ENCODE results near the gene ATP6V0C. TPM values are rescaled to one million over a fixed set of nuclear protein-coding genes. Genes with fewer than 3 reads are reported as not detected.
"Not testable (repeated sequence)": the region's sequence is repeated elsewhere in the genome, so short reads cannot be mapped to it uniquely, and the experiment has no call there.

ATP6V0C gene
- total RNA-seq, 4 donors from 2014 or later: 63.1 to 218 (median 126) TPM

- WGBS, 2 donors: 0% methylated on average over 13 to 35 of the region's 126 CpGs
- intact Hi-C loops (cut with DNase I; ENCODE audit: low total_unique reads): no loop called here
- TF ChIP-seq POLR2A (IDR thresholded peaks at IDR 0.05): no peak
- DNase-seq (ENCODE audit: low spot score in 2 of 2): peak; percentile 91 to 98
- H3K4me3 ChIP-seq (ENCODE audit: low read depth, poor library complexity, severe bottlenecking): peak within 1 kb of the TSS; percentile 40
Measured at GRCh38 chr16:2537451-2538379, 24.0 kb downstream of the ATP6V0C start, which contains the start of gene PDPK1. TSS of gene PDPK1 (plus strand) at chr16:2538021. CDS start at chr16:2538113, 92 bp downstream.

GRCh38 chr16:2539192-2539844 is 25.6 kb downstream of the ATP6V0C start:
- H3K4me3 ChIP-seq (ENCODE audit: low read depth, poor library complexity, severe bottlenecking); intact Hi-C loops (cut with DNase I; ENCODE audit: low total_unique reads): not testable (repeated sequence)
- 79 to 83% methylated on average over 24 of the region's 24 CpGs for WGBS, 2 donors
- DNase-seq (ENCODE audit: low spot score in 2 of 2): peak in 1 of 2 donors; percentile 75

- DNase-seq (ENCODE audit: low spot score in 2 of 2): peak in 1 of 2 donors; percentile 85
- H3K4me3 ChIP-seq (ENCODE audit: low read depth, poor library complexity, severe bottlenecking); intact Hi-C loops (cut with DNase I; ENCODE audit: low total_unique reads): not testable (repeated sequence)
- 54 to 59% methylated on average over 14 of the region's 14 CpGs for WGBS, 2 donors
Measured at GRCh38 chr16:2539845-2540458, 26.2 kb downstream of the ATP6V0C start.

- WGBS, 2 donors: 72 to 75% methylated on average over 4 of the region's 4 CpGs
- H3K4me3 ChIP-seq (ENCODE audit: low read depth, poor library complexity, severe bottlenecking); intact Hi-C loops (cut with DNase I; ENCODE audit: low total_unique reads); DNase-seq (ENCODE audit: low spot score in 2 of 2): not testable (repeated sequence)
Measured at GRCh38 chr16:2540912-2541311, 27.2 kb downstream of the ATP6V0C start.

GRCh38 chr16:2541409-2541808 is 27.7 kb downstream of the ATP6V0C start:
- H3K4me3 ChIP-seq (ENCODE audit: low read depth, poor library complexity, severe bottlenecking); DNase-seq (ENCODE audit: low spot score in 2 of 2); intact Hi-C loops (cut with DNase I; ENCODE audit: low total_unique reads): not testable (repeated sequence)
- 72 to 85% methylated on average over 3 to 6 of the region's 6 CpGs for WGBS, 2 donors

DNA sequence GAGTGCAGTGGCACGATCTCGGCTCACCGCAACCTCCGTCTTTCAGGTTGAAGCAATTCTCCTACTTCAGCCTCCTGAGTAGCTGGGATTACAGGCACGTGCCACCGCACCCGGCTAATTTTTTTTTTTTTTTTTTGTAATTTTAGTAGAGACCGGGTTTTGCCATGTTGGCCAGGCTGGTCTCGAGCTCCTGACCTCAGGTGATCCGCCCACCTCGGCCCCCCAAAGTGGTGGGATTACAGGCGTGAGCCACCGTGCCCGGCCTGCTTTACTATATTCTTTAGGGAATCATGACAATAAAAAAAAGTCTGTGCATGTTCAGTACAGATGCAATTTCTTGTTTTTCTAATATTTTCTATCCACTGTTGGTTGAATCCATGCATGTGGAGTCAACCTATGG is 30.0 kb downstream of the ATP6V0C start:
- WGBS, 2 donors: 90 to 92% methylated on average over 14 of the region's 14 CpGs
- intact Hi-C loops (cut with DNase I; ENCODE audit: low total_unique reads); DNase-seq (ENCODE audit: low spot score in 2 of 2); H3K4me3 ChIP-seq (ENCODE audit: low read depth, poor library complexity, severe bottlenecking): not testable (repeated sequence)

GRCh38 chr16:2550283-2550878 is 36.6 kb downstream of the ATP6V0C start:
- 20 to 30% methylated on average over 1 of the region's 14 CpGs for WGBS, 2 donors
- intact Hi-C loops (cut with DNase I; ENCODE audit: low total_unique reads); H3K4me3 ChIP-seq (ENCODE audit: low read depth, poor library complexity, severe bottlenecking); DNase-seq (ENCODE audit: low spot score in 2 of 2): not testable (repeated sequence)

DNA sequence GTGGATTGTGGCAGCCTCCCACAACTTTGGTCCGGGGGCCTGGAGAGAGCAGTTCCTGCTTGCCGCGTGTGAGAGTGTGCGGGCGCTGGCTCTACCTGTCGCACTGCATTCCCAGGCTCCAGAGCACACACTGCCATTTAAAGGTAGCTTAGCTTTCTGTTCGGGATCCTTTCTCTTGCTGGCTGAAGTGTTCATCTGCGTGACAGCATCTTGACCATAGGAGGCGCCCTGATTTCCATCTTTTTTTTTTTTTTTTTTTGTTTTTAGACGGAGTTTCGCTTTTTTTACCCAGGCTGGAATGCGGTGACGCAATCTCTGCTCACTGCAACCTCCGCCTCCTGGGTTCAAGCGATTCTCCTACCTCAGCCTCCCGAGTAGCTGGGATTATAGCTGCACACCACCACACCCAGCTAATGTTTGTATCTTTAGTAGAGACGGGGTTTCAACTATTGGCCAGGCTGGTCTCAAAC is 37.7 kb downstream of the ATP6V0C start:
- intact Hi-C loops (cut with DNase I; ENCODE audit: low total_unique reads): not testable (repeated sequence)
- WGBS, 2 donors: 47 to 63% methylated on average over 12 to 17 of the region's 17 CpGs

DNA sequence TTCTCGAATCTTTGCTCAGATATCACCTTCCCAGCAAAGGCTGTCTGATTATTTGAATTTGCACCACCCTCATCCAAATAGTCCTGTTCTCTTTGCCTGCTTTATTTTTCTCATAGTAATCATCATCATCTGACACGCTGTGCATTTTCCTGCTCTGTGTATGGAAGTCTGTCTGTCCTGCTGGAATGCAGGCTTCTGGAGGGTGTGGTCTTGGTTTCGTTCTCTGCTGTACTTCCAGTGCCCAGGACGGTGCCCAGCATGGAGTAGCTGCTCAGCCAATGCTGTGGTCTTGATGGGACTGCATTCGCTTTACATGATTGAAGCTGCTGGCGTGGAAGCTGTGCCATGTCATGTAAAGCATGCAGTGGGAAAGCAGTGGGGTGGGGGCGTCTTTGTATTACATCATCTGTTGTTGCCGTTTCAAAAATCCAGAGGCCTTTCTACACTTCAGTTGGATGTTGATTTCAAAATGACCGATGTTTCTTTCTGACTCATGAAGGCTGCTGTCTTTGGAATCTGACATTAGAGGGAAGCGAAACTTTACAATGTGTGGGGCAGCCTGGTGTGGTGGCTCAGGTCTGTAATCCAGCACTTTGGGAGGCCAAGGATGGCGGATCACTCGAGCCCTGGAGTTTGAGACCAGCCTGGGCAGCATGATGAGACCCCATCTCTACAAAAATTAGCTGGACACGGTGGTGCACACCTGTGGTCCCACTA is 41.1 kb downstream of the ATP6V0C start:
- H3K4me3 ChIP-seq (ENCODE audit: low read depth, poor library complexity, severe bottlenecking); intact Hi-C loops (cut with DNase I; ENCODE audit: low total_unique reads); DNase-seq (ENCODE audit: low spot score in 2 of 2): not testable (repeated sequence)
- no CpG with 5 or more reads among the region's 13 CpGs for WGBS, 2 donors

More for the DNA sequence above, 37.7 kb downstream of the ATP6V0C start:
- peak in 1 of 2 donors; percentile 2 for DNase-seq (ENCODE audit: low spot score in 2 of 2)
- H3K4me3 ChIP-seq (ENCODE audit: low read depth, poor library complexity, severe bottlenecking): not testable (repeated sequence)

DNA sequence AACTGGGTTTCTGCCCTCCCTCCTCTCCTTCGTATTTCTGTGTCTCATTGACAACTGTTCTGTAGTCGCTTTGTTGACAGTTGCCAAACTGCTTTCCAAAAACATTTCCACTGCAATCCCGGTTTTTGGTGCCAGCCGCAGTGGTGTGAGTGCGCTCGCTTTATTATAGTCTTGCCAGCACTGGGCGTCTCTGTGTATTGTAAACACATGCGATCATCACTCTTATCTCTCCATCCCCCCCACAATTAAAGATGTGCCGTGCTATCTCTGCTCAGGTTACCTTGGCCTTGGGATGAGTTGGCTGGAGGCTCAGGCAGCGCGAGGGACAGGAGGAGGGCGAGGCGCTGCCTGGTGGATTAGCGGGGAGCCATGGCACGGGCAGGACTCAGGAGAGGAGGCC is 43.4 kb downstream of the ATP6V0C start:
- H3K4me3 ChIP-seq (ENCODE audit: low read depth, poor library complexity, severe bottlenecking); intact Hi-C loops (cut with DNase I; ENCODE audit: low total_unique reads): not testable (repeated sequence)
- peak in 1 of 2 donors; percentile 64 for DNase-seq (ENCODE audit: low spot score in 2 of 2)
- WGBS, 2 donors: no CpG with 5 or more reads among the region's 15 CpGs

DNA sequence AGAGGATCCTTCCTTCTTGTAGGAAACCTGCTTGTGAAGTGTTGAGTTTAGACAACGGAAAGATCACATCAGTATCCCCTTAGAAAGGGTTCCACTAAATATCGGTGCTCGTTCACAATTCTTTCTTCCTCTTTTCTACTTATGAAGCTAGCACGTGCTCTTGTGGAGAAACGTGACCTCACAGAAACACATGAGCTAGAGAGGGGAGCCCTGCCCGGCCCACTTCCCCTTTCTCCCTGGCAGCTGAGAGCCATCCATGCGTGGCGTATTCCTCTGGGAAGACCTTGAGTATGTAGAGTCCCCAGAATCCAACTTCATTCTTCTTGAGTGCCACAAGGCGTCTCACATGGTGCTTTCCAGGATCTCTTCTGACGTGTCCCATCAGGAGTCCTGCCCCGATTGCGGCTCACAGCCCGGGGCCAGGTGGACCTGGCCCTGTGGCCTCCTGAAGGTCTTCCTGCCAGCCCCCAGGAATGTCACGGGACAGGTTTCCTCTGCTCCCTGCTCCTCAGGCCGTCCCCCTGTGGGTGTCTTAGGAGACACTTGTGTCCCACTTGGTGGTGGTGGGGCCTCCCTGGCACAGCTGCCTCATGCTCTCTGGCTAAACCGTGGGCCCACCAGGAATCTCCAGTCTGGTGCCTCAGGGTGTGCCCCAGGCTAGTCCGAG is 46.5 kb downstream of the ATP6V0C start:
- intact Hi-C loops (cut with DNase I; ENCODE audit: low total_unique reads): not testable (repeated sequence)

DNA sequence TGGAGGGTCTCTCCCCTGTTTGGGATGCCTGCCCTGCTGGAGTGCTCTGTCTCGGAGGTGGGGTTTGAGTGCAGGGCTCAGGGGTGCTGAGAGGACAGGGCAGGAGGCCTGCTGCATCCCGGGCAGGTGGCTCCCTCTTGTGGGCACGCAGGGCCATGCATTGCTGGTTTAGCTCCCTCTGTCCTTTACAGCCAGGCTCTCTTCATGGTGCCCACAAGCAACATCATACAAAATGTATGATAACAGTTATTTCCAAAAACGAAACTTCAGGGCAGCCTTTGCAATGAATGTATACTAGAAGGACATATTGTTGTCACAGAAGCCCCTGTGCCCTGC is 47.0 kb downstream of the ATP6V0C start:
- peak; percentile 56 to 92 for DNase-seq (ENCODE audit: low spot score in 2 of 2)
- WGBS, 2 donors: 0% methylated on average over 1 of the region's 4 CpGs; no CpG with 5 or more reads in 1 of the 2 donors
- intact Hi-C loops (cut with DNase I; ENCODE audit: low total_unique reads); H3K4me3 ChIP-seq (ENCODE audit: low read depth, poor library complexity, severe bottlenecking): not testable (repeated sequence)

More for the DNA sequence above, 46.5 kb downstream of the ATP6V0C start:
- WGBS, 2 donors: 71% methylated on average over 8 of the region's 17 CpGs
- H3K4me3 ChIP-seq (ENCODE audit: low read depth, poor library complexity, severe bottlenecking); DNase-seq (ENCODE audit: low spot score in 2 of 2): not testable (repeated sequence)

GRCh38 chr16:2567506-2567905 is 53.8 kb downstream of the ATP6V0C start:
- intact Hi-C loops (cut with DNase I; ENCODE audit: low total_unique reads); H3K4me3 ChIP-seq (ENCODE audit: low read depth, poor library complexity, severe bottlenecking); DNase-seq (ENCODE audit: low spot score in 2 of 2): not testable (repeated sequence)
- no CpG with 5 or more reads among the region's 6 CpGs for WGBS, 2 donors
